OCI-LY3 (cell line): Measurements from ENCODE around the gene GOLPH3.
"Not testable (repeated sequence)": the region's sequence is repeated elsewhere in the genome, so short reads cannot be mapped to it uniquely, and the experiment has no call there.

Experiments used
- H2AFZ ChIP-seq: fragments of 200-600, 300-600 bp; shearing (Covaris generic); 2 replicates; pipeline ENCODE4 v1.6.0; 2014; ENCODE audit warnings: antibody characterized with exemption, low read depth, low read length
- H3K27ac ChIP-seq: fragments of 200-600, 300-600 bp; sonication (generic); 2 replicates; pipeline ENCODE4 v1.5.1; 2014; ENCODE audit warnings: mild to moderate bottlenecking, low read length, moderate library complexity, mixed read lengths
- H3K27me3 ChIP-seq: fragments of 200-600, 300-600 bp; sonication (generic); 2 replicates; pipeline ENCODE4 v1.6.1; 2014; ENCODE audit warnings: low read depth, low read length, mixed read lengths
- H3K36me3 ChIP-seq: fragments of 200-600, 300-600 bp; sonication (generic); replicated peaks from 2 replicates; pipeline ENCODE3; 2014; ENCODE audit warnings: low read depth, low read length, mixed read lengths
- H3K4me1 ChIP-seq: fragments of 300-600, 200-600 bp; sonication (generic); 2 replicates; pipeline ENCODE4 v1.6.1; 2014; ENCODE audit warnings: low read length, mixed read lengths
- H3K4me2 ChIP-seq: fragments of 200-600, 300-600 bp; sonication (generic); 2 replicates; pipeline ENCODE4 v1.6.1; 2014; ENCODE audit warnings: low read length, mixed read lengths
- H3K4me3 ChIP-seq: fragments of 300-600, 200-600 bp; sonication (generic); 2 replicates; pipeline ENCODE4 v1.5.1; 2014; ENCODE audit warnings: antibody characterized with exemption, mild to moderate bottlenecking, low read length, moderate library complexity
- H3K79me2 ChIP-seq: fragments of 300-600, 200-600 bp; shearing (Covaris generic); 2 replicates; pipeline ENCODE4 v1.6.1; 2014; ENCODE audit warnings: mild to moderate bottlenecking, low read length, mixed read lengths
- H3K9ac ChIP-seq: fragments of 300-600, 200-600 bp; shearing (Covaris generic); 2 replicates; pipeline ENCODE4 v1.6.0; 2014; ENCODE audit warnings: mild to moderate bottlenecking, low read length, moderate library complexity
- H3K9me3 ChIP-seq: fragments of 200-600, 300-600 bp; shearing (Covaris generic); 2 replicates; pipeline ENCODE4 v1.6.1; 2014; ENCODE audit warnings: low read length, mixed read lengths; ENCODE audit not compliant: insufficient read depth
- H4K20me1 ChIP-seq: fragments of 200-600, 300-600 bp; sonication (generic); 2 replicates; pipeline ENCODE4 v1.6.1; 2016; ENCODE audit warnings: low read length, mixed read lengths; ENCODE audit not compliant: insufficient read depth
- EZH2phosphoT487 ChIP-seq: fragments of 200-600 bp; shearing (Covaris generic); IDR thresholded peaks from 2 replicates; pipeline ENCODE4 v1.6.1; 2018; ENCODE audit warnings: antibody characterized with exemption, mixed run types, low read depth
- TF ChIP-seq, protein P1 (sequence below): fragments of 200-600, 300-600 bp; sonication (generic); IDR thresholded peaks from 2 replicates; pipeline ENCODE4 v1.5.1; 2014; ENCODE audit warnings: antibody characterized with exemption, low read length, low read depth

GOLPH3 gene

DNA sequence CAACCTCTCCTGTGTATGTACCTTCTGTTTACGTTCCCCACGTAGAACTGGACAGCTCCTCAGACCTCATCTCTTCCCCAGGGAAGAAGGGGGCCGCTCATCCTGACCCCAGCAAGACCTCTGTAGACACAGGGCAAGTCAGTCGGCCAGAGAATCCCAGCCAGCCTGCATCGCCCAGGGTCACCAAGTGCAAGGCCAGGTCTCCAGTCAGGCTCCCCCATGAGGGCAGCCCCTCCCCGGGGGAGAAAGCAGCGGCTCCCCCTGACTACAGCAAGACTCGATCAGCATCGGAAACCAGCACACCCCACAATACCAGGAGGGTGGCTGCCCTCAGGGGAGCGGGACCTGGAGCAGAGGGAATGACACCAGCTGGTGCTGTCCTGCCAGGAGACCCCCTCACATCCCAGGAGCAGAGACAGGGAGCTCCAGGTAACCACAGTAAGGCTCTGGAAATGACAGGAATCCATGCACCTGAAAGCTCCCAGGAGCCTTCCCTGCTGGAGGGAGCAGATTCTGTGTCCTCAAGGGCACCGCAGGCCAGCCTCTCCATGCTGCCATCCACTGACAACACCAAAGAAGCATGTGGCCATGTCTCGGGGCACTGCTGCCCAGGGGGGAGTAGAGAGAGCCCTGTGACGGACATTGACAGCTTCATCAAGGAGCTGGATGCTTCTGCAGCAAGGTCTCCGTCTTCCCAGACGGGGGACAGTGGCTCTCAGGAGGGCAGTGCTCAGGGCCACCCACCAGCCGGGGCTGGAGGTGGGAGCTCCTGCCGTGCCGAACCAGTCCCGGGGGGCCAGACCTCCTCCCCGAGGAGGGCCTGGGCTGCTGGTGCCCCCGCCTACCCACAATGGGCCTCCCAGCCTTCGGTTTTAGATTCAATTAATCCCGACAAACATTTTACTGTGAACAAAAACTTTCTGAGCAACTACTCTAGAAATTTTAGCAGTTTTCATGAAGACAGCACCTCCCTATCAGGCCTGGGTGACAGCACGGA, 86.7 kb downstream of the GOLPH3 start:
- H3K9ac ChIP-seq = no peak overlapping the region
- H3K36me3 ChIP-seq = no peaks in the 10 kb centered on the region
- H3K4me3 ChIP-seq = no peak overlapping the region
- no peaks in the 10 kb centered on the region for H4K20me1 ChIP-seq
- H3K79me2 ChIP-seq = no peaks in the 10 kb centered on the region
- no peak for TF ChIP-seq EZH2phosphoT487
- TF ChIP-seq, protein P1, sequence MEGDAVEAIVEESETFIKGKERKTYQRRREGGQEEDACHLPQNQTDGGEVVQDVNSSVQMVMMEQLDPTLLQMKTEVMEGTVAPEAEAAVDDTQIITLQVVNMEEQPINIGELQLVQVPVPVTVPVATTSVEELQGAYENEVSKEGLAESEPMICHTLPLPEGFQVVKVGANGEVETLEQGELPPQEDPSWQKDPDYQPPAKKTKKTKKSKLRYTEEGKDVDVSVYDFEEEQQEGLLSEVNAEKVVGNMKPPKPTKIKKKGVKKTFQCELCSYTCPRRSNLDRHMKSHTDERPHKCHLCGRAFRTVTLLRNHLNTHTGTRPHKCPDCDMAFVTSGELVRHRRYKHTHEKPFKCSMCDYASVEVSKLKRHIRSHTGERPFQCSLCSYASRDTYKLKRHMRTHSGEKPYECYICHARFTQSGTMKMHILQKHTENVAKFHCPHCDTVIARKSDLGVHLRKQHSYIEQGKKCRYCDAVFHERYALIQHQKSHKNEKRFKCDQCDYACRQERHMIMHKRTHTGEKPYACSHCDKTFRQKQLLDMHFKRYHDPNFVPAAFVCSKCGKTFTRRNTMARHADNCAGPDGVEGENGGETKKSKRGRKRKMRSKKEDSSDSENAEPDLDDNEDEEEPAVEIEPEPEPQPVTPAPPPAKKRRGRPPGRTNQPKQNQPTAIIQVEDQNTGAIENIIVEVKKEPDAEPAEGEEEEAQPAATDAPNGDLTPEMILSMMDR = no peak
- no peak overlapping the region for H2AFZ ChIP-seq
- no peaks in the 10 kb centered on the region for H3K9me3 ChIP-seq
- no peak overlapping the region for H3K27ac ChIP-seq
- H3K4me2 ChIP-seq = no peak overlapping the region
- no peaks in the 10 kb centered on the region for H3K27me3 ChIP-seq
- no peaks in the 10 kb centered on the region for H3K4me1 ChIP-seq

DNA sequence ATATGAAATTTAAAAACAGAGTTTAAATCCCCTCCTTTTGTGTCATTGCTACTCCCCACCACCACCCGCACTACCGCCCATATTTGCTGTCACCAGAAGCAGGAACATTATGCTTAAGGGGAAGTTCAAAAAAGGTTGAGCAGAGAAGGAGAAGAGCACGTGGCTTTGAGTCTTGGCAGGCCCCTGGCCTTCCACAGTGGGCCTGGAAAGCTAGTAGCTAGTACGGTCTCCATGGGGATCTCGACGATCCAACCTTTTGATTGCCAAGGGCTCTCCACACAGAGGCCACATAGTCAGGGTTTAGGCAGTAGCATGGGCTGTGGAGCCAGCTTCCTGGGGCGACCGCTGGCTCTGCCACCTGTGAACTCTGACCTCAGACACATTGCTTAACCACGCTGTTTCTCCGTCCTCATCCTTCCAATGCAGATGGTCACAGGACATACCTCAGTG, 90.1 kb downstream of the GOLPH3 start:
- Histone ChIP-seq H3K9me3 (no peaks in the 10 kb centered on the region), H3K9ac (no peak overlapping the region), H3K79me2 (no peaks in the 10 kb centered on the region), H3K27ac (no peak overlapping the region), H4K20me1 (no peaks in the 10 kb centered on the region), H3K4me3 (no peak overlapping the region), H2AFZ (no peak overlapping the region), H3K27me3 (no peaks in the 10 kb centered on the region), H3K4me2 (no peak overlapping the region), H3K36me3 (no peaks in the 10 kb centered on the region), H3K4me1 (no peaks in the 10 kb centered on the region)
- TF ChIP-seq, protein P1 = no peak
- no peak for TF ChIP-seq EZH2phosphoT487

DNA sequence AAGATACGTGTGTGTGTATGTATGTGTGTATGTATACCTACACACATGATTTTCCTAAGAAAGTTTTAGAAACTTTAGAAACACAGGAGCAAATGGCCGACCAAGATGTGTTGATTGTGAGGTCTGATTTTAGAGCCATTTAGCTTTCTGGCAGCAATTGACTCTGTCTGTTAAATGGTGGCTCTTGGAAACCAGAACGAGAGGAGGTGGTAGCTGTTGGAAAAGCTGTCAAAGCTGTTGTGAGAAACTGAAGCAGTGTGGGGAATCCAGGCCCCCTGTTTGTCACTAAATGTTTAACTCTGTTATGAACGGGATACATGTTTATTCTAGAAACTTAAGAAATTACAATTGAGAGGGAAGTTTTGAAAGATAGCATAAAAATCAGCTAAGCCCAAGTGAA, 91.4 kb downstream of the GOLPH3 start:
- H3K4me3 ChIP-seq = no peak overlapping the region
- no peak overlapping the region for H3K4me2 ChIP-seq
- H3K36me3 ChIP-seq = no peaks in the 10 kb centered on the region
- no peaks in the 10 kb centered on the region for H3K79me2 ChIP-seq
- TF ChIP-seq EZH2phosphoT487 = no peak
- TF ChIP-seq, protein P1 = no peak
- no peaks in the 10 kb centered on the region for H3K9me3 ChIP-seq
- no peak overlapping the region for H3K27ac ChIP-seq
- no peak overlapping the region for H3K9ac ChIP-seq
- no peaks in the 10 kb centered on the region for H3K4me1 ChIP-seq
- H2AFZ ChIP-seq = no peak overlapping the region
- no peaks in the 10 kb centered on the region for H3K27me3 ChIP-seq
- H4K20me1 ChIP-seq = no peaks in the 10 kb centered on the region

DNA sequence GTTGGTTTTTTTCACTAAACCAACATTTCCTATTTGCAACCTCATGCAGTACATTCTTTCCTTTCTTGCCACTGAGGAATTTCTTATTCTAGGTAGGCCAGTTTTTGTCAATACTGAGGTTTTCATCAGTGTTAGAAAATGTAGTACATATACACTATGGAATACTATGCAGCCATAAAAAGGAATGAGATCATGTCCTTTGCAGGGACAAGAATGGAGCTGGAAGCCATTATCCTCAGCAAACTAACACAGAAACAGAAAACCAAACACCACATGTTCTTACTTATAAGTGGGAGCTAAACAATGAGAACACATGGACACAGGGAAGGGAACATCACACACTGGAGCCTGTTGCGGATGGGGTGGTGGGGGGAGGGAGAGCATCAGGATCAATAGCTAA, 93.6 kb downstream of the GOLPH3 start:
- not testable (repeated sequence) for H3K9ac ChIP-seq, H3K36me3 ChIP-seq, H3K4me3 ChIP-seq, H3K4me1 ChIP-seq, H3K9me3 ChIP-seq, H2AFZ ChIP-seq, H3K27ac ChIP-seq, H3K4me2 ChIP-seq, H3K79me2 ChIP-seq, H3K27me3 ChIP-seq, H4K20me1 ChIP-seq

DNA sequence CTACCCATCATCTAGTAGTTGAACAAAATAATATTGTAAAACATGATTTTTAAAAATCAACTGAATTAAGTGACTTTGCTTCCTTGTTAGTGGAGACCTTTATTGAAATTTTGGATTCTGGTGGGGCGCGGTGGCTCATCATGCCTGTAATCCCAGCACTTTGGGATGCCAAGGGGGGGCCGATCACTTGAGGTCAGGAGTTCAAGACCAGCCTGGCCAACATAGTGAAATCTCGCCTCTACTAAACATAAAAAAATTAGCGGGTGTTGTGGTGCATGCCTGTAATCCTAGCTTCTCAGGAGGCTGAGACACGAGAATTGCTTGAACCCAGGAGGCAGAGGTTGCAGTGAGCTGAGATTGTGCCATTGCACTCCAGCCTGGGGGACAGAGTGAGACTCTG, 95.3 kb downstream of the GOLPH3 start:
- not testable (repeated sequence) for H3K79me2 ChIP-seq, H3K9ac ChIP-seq, H3K36me3 ChIP-seq, H3K4me3 ChIP-seq, H3K4me2 ChIP-seq, H3K27ac ChIP-seq, H2AFZ ChIP-seq, H3K4me1 ChIP-seq, H3K9me3 ChIP-seq, H3K27me3 ChIP-seq, H4K20me1 ChIP-seq
